ENCODE data around the gene MINDY4. TPM values are rescaled to one million over a fixed set of nuclear protein-coding genes. Genes with fewer than 3 reads are reported as not detected.

MINDY4 gene
- total RNA-seq, 2 donors from 2014 or later, result 3.2 to 3.8 TPM

DNA sequence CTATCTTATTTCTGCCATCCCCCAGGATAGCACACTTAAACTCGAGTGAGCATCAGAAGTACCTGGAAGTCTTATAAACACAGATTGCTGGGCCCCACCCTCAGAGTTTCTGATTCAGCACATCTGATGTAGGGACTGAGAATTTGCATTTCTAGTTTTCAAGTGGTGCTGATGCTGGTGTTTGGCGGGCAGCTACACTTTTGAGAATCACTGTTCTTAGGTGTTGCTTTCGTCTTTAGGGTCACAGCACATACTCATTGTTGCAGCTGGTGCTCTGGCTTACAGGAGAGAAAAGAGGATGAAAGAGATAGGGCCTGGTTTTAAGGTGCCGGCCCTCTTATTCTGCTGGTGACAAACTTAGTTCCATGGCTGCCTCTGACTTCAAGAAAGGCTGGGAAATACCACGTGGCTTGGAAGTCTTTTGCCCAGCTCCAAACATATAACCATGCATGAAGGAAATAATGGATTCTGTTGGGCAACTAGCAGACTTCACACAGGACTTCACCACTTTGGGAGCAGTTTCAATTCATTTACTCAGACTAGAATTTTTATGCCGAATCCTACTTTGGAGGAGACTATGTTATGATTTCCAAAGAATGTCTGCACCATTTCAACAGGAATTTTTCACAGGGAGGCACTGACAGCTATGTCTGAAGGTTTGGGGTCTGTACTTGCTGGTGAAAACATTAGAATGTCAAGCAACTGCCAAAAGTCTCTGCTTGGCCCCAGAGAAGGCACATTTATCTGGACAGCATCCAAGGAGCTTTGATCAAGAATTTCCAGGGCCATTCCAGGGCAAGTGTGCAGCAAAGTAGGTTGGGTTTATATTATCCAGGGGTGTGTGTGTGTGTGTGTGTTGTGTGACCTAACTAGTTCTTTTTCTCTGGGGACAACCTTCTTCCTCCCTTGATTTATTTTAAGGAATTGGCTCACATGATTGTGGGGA lies 6.9 kb upstream of the MINDY4 start:
- DNase-seq (no peak), ATAC-seq (no peak)
- intact Hi-C loops (cut with DNase I, micrococcal nuclease), result no loop called here

DNA sequence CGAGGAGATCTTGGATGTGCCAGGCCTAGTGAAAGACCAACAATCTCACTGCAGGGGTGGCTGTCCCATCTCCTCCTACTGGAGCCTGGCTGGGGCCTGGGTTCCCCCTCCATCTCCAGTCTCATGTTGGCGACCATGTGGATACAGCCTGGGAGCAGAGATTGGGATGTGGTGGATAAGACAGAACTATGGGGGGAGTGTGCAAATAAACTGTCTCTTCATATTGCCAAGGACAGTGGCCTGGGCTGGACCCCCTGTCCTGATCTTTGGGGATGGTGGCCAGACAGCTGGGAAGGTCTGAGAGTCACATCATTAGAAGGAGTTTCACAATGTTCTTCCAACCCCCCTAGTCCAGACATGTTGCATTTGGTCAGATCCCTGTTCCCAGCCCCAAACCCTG lies 5.8 kb upstream of the MINDY4 start:
- DNase-seq, result no peak
- no peak for ATAC-seq
- intact Hi-C loops (cut with DNase I, micrococcal nuclease), result no loop called here

- intact Hi-C loops (cut with DNase I, micrococcal nuclease), result no loop called here
- ATAC-seq (no peak), DNase-seq (no peak)
Measured at GRCh38 chr7:30770845-30771173, 408 bp upstream of the MINDY4 start.

GRCh38 chr7:30771880-30772425 lies 736 bp downstream of the MINDY4 start:
- ATAC-seq, result peak; percentile 20
- intact Hi-C loops (cut with DNase I, micrococcal nuclease), result no loop called here
- DNase-seq, result no peak

DNA sequence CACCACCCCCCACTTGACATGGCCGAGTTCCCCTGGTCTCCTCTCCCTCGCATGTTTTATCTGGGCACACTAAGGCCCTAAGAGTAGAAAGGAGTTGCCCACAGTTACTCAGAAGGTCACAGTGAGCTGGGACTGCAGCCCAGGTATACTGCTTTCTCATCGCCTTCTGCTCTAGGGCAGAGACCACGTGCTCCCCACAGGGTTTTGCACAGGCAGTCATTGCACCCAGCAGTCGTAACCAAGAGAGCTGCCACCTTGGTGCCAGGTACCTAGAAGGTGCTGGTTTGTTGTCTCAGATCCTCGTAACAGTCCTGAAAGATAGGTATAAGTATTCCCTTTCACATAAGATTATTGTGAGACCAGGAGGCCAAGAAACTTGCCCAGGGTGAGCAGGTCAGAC lies 1.8 kb downstream of the MINDY4 start:
- DNase-seq (no peak), ATAC-seq (no peak)
- intact Hi-C loops (cut with DNase I, micrococcal nuclease), result no loop called here

GRCh38 chr7:30775992-30776391 lies 4.8 kb downstream of the MINDY4 start:
- ATAC-seq (no peak), DNase-seq (no peak)
- intact Hi-C loops (cut with DNase I, micrococcal nuclease), result no loop called here

DNA sequence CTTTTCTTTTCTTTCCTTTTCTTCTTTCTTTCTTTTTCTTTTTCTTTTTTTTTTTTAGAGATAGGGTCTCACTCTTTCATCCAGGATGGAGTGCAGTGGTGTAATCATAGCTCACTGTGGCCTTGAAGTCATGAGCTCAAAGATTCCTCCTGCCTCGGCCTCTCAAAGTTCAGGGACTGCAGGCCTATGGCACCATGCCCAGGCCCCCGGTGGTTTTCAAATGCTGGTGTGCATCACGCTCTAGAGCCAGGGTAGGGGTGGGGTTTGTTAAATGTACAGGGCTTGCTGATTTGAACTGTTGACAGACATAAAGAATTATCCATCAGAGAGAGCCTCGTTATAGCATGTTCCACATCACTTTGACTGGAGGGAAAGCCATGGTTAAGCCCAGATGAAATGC lies 5.8 kb downstream of the MINDY4 start:
- ATAC-seq, result no peak
- intact Hi-C loops (cut with DNase I, micrococcal nuclease), result no loop called here
- no peak for DNase-seq

GRCh38 chr7:30778255-30779025 lies 7.2 kb downstream of the MINDY4 start:
- no peak for ATAC-seq

DNA sequence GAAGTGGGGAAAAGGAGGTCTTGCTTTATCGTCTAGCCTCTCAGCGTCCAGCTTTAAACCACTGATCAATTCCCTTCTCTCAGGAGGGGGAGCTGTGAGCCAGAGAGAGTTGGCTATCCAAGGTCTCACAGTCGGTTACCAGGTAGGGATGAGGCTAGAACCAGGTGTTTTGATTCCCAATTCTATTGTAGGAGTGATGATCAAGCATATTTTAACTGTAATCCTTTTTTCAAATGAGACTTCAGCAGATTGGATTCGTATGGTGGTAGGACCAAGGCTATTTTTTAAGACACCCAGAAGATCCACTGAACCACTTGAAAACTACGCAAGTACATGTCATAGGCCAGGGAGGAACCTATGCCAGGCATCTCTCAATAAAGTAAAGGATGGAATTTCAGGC lies 8.4 kb downstream of the MINDY4 start:
- intact Hi-C loops (cut with DNase I, micrococcal nuclease), result no loop called here
- DNase-seq (no peak), ATAC-seq (no peak)

More at GRCh38 chr7:30778255-30779025, 7.2 kb downstream of the MINDY4 start:
- DNase-seq, result no peak
- intact Hi-C loops (cut with DNase I, micrococcal nuclease), result no loop called here

DNA sequence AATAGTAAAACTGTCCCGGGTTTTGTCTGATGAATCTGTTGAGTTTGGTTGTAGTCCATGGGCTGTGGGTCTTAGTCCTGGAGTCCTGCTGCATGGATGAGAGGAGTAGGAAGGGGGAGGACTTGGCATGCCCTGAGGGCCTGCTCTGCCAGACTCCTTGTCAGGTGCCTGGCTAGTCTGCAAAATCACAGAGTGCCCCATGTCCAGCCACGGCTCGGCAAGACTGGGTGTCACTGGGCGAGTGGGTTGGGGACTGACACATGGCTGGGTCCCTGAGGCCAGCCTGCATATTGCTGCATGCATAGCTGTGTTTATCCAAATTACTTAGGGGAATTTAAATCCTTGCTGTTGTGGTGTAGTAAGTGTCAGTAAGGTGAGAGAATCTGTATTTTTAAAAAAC lies 9.7 kb downstream of the MINDY4 start:
- intact Hi-C loops (cut with DNase I, micrococcal nuclease), result no loop called here
- DNase-seq (no peak), ATAC-seq (no peak)

DNA sequence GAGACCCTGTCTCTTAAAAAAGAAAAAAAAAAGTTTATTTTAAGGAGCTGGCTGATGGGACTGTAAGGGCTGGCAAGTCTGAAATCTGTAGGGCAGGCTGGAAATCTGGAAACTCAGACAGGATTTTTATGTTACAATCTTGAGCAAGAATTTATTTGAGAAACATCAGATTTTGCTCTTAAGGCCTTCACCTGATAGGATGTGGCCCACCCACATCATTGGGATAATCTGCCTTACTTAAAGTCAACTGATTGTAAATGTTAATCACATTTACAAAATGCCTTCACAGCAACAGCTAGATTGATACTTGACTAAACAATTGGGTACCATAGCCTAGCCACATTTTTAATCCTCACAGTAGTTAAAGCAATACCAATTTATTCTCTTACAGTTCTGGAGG lies 11.5 kb downstream of the MINDY4 start:
- intact Hi-C loops (cut with DNase I, micrococcal nuclease), result no loop called here
- ATAC-seq (no peak), DNase-seq (no peak)

DNA sequence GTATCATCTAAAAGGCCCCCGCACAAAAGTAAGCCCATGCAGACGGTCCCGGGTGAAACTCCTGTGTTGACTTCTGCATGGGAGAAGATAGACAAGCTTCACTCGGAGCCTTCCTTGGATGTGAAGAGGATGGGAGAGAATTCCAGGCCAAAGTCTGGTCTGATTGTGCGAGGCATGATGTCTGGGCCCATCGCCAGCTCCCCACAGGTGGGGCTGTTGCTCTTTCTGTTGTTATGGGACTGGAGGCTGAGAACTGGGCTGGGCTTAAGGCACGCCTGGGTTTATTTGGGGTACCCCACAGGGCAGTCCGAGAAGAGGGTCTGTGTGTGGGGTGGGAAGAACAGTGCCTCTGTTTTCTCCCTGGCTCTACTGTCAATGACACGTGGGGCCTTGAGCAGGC lies 14.6 kb downstream of the MINDY4 start:
- peak; percentile 77 for ATAC-seq
- peak in 1 of 2 donors; percentile 54 for DNase-seq
- intact Hi-C loops (cut with DNase I, micrococcal nuclease), result no loop called here

DNA sequence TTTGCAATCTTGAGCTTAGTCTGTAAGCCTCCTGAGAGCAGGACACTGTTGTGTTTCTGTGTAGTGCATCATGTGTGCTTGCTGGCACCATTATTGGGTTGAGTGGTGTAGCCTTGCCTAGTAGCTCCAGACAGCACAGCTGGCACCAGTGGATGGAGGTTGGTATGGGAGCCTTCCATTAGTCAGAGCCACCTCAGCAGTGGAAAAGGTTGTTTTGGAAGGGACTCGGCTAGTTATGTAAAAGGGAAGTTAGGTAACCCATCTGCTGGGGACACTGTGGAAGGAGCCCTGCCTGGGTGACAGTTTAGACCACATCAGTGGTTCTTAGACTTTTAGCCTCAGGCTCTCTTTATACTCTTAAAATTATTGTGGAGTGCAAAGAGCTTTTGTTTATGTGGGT lies 16.3 kb downstream of the MINDY4 start:
- intact Hi-C loops (cut with DNase I, micrococcal nuclease), result no loop called here
- DNase-seq (no peak), ATAC-seq (no peak)

DNA sequence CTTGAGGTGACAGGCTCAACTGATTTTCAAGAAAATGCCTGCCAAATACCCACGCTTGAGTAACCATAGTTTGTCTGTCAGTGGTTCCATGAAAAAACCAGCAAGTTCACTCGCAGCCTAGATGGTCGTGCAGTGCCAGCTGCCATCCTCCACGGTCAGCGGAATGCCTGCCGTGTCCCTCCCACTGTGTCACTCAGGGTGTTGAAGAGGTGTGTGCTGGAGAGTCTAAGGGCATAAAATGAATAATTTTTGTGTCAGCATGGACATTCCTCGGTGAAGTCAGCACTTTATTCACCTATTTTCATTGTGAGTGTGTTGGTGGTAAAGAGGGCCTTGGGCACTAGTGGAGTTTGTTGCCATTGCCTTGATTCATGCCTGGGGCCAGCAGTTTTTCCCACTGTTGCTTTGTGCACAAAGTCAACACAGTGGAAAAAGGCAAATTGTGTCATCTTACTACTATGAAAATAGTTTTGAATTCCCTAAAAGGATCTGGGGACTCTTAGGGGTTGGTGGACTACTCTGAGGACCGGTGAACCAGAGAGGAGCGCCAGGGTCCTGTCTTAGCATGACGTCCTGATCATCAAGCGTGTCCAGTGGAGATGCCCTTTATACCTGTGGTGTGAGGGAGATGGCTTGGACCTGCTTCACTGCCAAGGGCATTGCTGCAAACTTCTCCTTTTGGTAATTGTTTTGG lies 17.6 kb downstream of the MINDY4 start:
- DNase-seq, result no peak
- intact Hi-C loops (cut with DNase I, micrococcal nuclease), result no loop called here
- ATAC-seq, result no peak

DNA sequence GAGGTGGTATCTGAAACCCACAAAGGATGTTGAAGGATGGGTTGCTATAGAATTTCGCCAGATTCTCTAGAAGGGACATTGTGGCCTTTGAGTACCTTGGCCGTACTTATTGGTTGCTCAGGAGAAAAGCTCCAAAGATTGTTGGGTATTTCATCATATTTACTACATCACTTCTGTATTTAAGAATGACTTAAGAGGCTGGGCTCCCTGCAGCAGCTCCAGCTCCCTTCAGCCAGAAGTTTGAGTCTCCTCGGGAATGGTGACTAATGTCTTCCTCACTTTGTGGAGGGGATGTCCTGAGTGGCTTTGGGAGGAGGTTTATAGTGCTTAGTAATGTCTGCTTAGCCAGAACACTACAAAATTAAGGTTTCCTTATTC lies 18.1 kb downstream of the MINDY4 start:
- ATAC-seq (no peak), DNase-seq (no peak)
- intact Hi-C loops (cut with DNase I, micrococcal nuclease), result no loop called here

DNA sequence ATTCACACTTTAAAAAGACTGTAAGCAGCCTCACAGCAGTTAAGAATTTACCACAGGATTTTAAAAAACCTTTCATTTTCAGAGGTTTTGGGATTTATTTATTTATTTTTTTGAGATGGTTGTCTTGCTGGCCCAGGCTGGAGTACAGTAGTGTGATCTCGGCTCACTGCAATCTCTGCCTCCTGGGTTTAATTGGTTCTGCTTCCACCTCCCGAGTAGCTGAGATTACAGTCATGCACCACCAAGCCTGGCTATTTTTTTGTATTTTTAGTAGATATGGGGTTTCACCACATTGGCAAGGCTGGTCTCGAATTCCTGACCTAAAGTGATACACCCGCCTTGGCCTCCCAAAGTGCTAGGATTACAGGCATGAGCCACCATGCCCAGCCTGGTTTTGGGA lies 19.1 kb downstream of the MINDY4 start:
- no peak for DNase-seq
- ATAC-seq, result no peak
- intact Hi-C loops (cut with DNase I, micrococcal nuclease), result no loop called here

DNA sequence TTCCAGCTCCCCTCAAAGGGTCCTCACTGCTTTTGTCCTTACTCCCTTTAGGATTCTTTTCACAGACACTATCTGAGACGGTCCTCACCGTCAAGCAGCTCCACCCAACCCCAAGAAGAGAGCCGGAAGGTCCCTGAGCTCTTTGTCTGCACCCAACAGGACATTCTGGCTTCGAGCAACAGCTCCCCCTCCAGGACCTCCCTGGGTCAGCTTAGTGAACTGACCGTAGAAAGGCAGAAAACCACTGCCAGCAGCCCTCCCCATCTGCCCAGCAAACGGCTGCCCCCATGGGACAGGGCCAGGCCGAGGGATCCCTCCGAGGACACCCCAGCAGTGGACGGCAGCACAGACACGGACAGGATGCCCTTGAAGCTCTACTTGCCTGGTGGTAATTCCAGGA lies 19.9 kb downstream of the MINDY4 start:
- intact Hi-C loops (cut with DNase I, micrococcal nuclease), result no loop called here
- ATAC-seq (no peak), DNase-seq (no peak)

DNA sequence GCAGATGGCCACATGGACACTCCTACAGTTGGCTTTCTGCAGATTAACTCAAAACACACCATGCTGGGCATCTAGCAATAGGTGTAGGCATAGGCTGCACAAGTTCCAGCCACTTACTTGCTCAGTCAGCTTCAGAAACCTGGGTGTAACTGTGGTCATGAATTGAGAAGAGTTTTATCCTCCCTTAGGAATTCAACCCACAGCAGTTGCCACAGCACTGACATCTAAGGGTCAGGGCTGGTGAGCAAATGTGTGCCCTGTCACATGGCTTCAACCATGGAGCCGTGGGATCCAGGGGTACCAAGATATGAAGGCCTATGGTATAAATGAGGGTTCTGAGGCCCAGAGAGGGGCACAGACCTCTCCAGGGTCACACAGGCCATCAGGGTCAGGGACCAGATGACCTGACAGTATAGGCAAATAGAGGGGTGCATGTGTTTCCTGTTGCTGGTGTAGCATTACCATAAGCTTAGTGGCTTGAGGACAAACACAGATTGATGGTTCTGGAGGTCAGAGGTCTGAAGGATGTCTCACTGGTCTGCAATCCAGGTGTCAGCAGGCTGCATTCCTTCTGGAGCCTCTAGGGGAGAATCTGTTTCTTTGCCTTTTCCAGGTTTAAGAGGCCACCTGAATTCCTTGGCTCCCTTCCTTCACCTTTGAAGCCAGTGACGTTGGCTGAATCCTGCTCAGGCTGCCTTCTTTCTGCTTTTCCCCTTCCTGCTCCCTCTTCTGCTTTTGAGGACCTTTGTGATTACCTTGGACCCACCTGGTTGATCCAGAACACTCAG lies 24.1 kb downstream of the MINDY4 start:
- intact Hi-C loops (cut with DNase I, micrococcal nuclease), result no loop called here
- DNase-seq (no peak), ATAC-seq (no peak)

Data from left colon (tissue), 2 donors.